ENCODE results near the gene PHACTR4.
"Not testable (repeated sequence)": the region's sequence is repeated elsewhere in the genome, so short reads cannot be mapped to it uniquely, and the experiment has no call there.

Gene PHACTR4

GRCh38 chr1:28371010-28371377 is 1.5 kb downstream of the PHACTR4 start:
- DNase-seq (ENCODE audit: low spot score), result no peak

GRCh38 chr1:28373450-28373849 is 3.9 kb downstream of the PHACTR4 start:
- DNase-seq (ENCODE audit: low spot score), result not testable (repeated sequence)

- DNase-seq (ENCODE audit: low spot score), result no peak
Measured at GRCh38 chr1:28374297-28374696, 4.8 kb downstream of the PHACTR4 start.

- not testable (repeated sequence) for DNase-seq (ENCODE audit: low spot score)
Measured at GRCh38 chr1:28375598-28375997, 6.1 kb downstream of the PHACTR4 start.

GRCh38 chr1:28376195-28376594 is 6.7 kb downstream of the PHACTR4 start:
- not testable (repeated sequence) for DNase-seq (ENCODE audit: low spot score)

- DNase-seq (ENCODE audit: low spot score), result no peak
Measured at GRCh38 chr1:28378906-28379305, 9.4 kb downstream of the PHACTR4 start.

GRCh38 chr1:28380394-28380793 is 10.9 kb downstream of the PHACTR4 start:
- DNase-seq (ENCODE audit: low spot score), result no peak

- DNase-seq (ENCODE audit: low spot score), result not testable (repeated sequence)
Measured at GRCh38 chr1:28383785-28384184, 14.2 kb downstream of the PHACTR4 start.

- DNase-seq (ENCODE audit: low spot score), result no peak
Measured at GRCh38 chr1:28392027-28392652, 22.6 kb downstream of the PHACTR4 start.

- DNase-seq (ENCODE audit: low spot score), result no peak
Measured at GRCh38 chr1:28394136-28394535, 24.6 kb downstream of the PHACTR4 start.

- DNase-seq (ENCODE audit: low spot score), result no peak
Measured at GRCh38 chr1:28395181-28395580, 25.6 kb downstream of the PHACTR4 start.

GRCh38 chr1:28401760-28402159 is 32.2 kb downstream of the PHACTR4 start:
- no peak for DNase-seq (ENCODE audit: low spot score)

GRCh38 chr1:28409090-28409489 is 39.5 kb downstream of the PHACTR4 start:
- DNase-seq (ENCODE audit: low spot score), result no peak

- no peak for DNase-seq (ENCODE audit: low spot score)
Measured at GRCh38 chr1:28411656-28412055, 42.1 kb downstream of the PHACTR4 start.

GRCh38 chr1:28412731-28413130 is 43.2 kb downstream of the PHACTR4 start:
- no peak for DNase-seq (ENCODE audit: low spot score)

- DNase-seq (ENCODE audit: low spot score), result no peak
Measured at GRCh38 chr1:28416509-28417194, 47.1 kb downstream of the PHACTR4 start.

- peak; percentile 29 for DNase-seq (ENCODE audit: low spot score)
Measured at GRCh38 chr1:28417441-28417922, 47.9 kb downstream of the PHACTR4 start.

GRCh38 chr1:28417926-28418637 is 48.5 kb downstream of the PHACTR4 start:
- no peak for DNase-seq (ENCODE audit: low spot score)

- no peak for DNase-seq (ENCODE audit: low spot score)
Measured at GRCh38 chr1:28421744-28422143, 52.2 kb downstream of the PHACTR4 start.

- DNase-seq (ENCODE audit: low spot score), result no peak
Measured at GRCh38 chr1:28426831-28427230, 57.3 kb downstream of the PHACTR4 start.

- DNase-seq (ENCODE audit: low spot score), result no peak
Measured at GRCh38 chr1:28428012-28428411, 58.5 kb downstream of the PHACTR4 start.

- no peak for DNase-seq (ENCODE audit: low spot score)
Measured at GRCh38 chr1:28428990-28429520, 59.5 kb downstream of the PHACTR4 start.

Measured in CD4-positive, alpha-beta T cell treated with Interleukin-15 for 4 hours (primary cell).